OCI-LY3 (cell line): Measurements from ENCODE around the gene HHLA2.

ENCODE experiments used
- EZH2phosphoT487 ChIP-seq: fragments of 200-600 bp; shearing (Covaris generic); IDR thresholded peaks from 2 replicates; pipeline ENCODE4 v1.6.1; 2018; ENCODE audit warnings: antibody characterized with exemption, mixed run types, low read depth
- TF ChIP-seq, protein P1 (sequence below): fragments of 200-600, 300-600 bp; sonication (generic); IDR thresholded peaks from 2 replicates; pipeline ENCODE4 v1.5.1; 2014; ENCODE audit warnings: antibody characterized with exemption, low read length, low read depth

DNA sequence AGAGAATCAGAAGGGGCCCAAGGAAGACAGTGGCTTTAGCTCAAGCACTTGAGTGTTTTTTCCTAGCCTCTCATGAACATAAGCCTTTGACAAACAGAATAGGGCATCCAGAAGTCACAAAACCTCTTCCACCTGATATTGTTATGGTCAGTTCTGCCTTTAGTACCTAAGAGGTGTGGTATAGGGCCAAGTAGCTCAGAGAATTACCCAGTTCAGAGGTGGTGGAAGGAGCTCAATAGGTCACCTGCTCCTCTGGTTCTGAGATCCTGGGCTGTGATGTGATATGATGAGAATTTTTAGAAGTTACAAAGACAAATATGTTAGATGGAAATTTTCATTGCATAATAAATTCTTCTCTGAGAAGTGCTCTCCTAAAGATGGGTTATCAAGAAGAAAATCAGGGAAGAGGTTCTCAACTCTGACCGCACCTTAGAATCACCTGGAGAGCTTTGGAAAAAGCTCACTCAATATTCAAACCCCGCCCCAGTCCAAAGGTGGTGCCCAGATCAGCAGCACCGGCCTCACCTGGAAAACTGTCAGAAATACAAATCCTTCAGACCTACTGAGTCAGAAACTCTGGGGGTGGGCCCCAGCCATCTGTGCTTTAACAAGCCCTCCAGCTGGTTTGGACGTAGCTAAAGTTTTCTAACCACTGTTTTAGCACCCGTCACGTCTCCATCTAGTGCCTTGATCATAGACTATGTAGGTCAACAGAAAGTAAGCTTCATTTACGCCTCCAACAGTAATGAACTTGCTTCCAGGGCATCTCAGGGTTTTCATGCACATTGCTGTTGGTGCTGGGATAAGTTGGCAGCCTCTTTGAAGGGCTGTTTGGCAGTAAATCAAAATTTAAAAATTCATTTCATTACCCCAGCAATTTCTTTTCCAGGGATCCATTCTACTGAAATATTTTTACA lies 112.8 kb downstream of the HHLA2 start:
- TF ChIP-seq, protein P1, sequence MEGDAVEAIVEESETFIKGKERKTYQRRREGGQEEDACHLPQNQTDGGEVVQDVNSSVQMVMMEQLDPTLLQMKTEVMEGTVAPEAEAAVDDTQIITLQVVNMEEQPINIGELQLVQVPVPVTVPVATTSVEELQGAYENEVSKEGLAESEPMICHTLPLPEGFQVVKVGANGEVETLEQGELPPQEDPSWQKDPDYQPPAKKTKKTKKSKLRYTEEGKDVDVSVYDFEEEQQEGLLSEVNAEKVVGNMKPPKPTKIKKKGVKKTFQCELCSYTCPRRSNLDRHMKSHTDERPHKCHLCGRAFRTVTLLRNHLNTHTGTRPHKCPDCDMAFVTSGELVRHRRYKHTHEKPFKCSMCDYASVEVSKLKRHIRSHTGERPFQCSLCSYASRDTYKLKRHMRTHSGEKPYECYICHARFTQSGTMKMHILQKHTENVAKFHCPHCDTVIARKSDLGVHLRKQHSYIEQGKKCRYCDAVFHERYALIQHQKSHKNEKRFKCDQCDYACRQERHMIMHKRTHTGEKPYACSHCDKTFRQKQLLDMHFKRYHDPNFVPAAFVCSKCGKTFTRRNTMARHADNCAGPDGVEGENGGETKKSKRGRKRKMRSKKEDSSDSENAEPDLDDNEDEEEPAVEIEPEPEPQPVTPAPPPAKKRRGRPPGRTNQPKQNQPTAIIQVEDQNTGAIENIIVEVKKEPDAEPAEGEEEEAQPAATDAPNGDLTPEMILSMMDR, result no peak
- TF ChIP-seq EZH2phosphoT487, result no peak
